ENCODE results near the gene KPNA3. TPM values are rescaled to one million over a fixed set of nuclear protein-coding genes. Genes with fewer than 3 reads are reported as not detected.

The KPNA3 gene
- total and polyA plus RNA-seq, 2 donors (not counting 3 experiments of a cell fraction or from before 2014, with no cell fraction given): 19.6 to 60.4 TPM

DNA sequence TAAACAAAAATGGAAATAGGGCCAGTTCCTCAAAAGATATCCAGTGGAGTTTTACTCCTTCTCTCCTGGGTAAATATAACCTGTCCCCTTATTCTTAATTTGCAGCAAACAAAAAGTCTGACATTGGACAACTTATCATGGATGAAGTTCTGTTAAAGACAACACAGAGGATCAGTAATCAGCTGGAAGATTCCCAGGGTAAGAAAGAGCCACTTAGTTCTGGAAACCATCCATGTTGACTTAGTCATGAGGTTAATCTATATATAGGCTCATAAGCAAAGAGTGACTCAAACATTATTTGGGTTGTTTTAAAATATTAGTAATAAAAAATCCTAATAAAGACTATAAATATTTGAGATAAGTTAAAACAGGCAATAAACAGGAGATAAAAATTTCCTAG is 60.7 kb downstream of the KPNA3 start:
- Histone ChIP-seq H3K4me3 (replicated peaks in 1 of 3; ENCODE audit: insufficient read depth in 1 of 3, low read depth in 1 of 3, low read length in 3 of 3) (no peak overlapping the region), H3K27me3 (ENCODE audit: control insufficient read depth in 2 of 2, insufficient read depth in 2 of 2, low read length in 2 of 2) (no peaks in the 10 kb centered on the region), H3K36me3 (ENCODE audit: control insufficient read depth in 2 of 2, extremely low read depth in 1 of 2, insufficient read depth in 2 of 2, low read length in 2 of 2) (peaks cover 0 to 2% of the 10 kb centered on the region in 2 experiments), H3K27ac (ENCODE audit: insufficient read depth, low read depth, low read length) (no peak overlapping the region), H3K4me2 (ENCODE audit: insufficient read depth, low read length) (no peak overlapping the region), H4K20me1 (replicated peaks; ENCODE audit: control insufficient read depth, extremely low read depth, insufficient read depth, low read length) (no peaks in the 10 kb centered on the region), H3K4me1 (ENCODE audit: control insufficient read depth, extremely low read depth, insufficient read depth, low read length) (peaks cover 7% of the 10 kb centered on the region), H2AFZ (ENCODE audit: low read depth, low read length) (no peak overlapping the region), H3K9me3 (replicated peaks; ENCODE audit: control insufficient read depth, insufficient read depth, low read length) (no peaks in the 10 kb centered on the region), H3K79me2 (ENCODE audit: control insufficient read depth, insufficient read depth, low read length) (no peaks in the 10 kb centered on the region), H3K9ac (replicated peaks; ENCODE audit: extremely low read depth, insufficient read depth, low read length) (no peak overlapping the region), H3K9me1 (replicated peaks; ENCODE audit: control insufficient read depth, extremely low read depth, insufficient read depth, low read length) (no peaks in the 10 kb centered on the region)
- no peak for TF ChIP-seq POLR2A (IDR thresholded peaks at IDR 0.05; ENCODE audit: low read depth, low read length)
- TF ChIP-seq MYC (IDR thresholded peaks at IDR 0.05; ENCODE audit: low read depth, low read length): no peak
- peak; percentile 26 for TF ChIP-seq FOS (IDR thresholded peaks at IDR 0.05; ENCODE audit: borderline replicate concordance, insufficient read depth, low read length)
- TF ChIP-seq POLR2AphosphoS5 (IDR thresholded peaks at IDR 0.05; ENCODE audit: insufficient read depth, low read depth, low read length): no peak
- BruUV-seq (replicated peaks): no TSS peak
- ChIA-PET CTCF (no interaction called here), POLR2A (no interaction called here)
- intact Hi-C loops (cut with micrococcal nuclease): no loop called here
- DNase-seq (ENCODE audit: low read depth, low spot score) (peak; percentile 26), FAIRE-seq (no peak)
- dilution Hi-C loops (cut with MboI; ENCODE audit: extremely low pct_ligation_motif_present, low sequenced_read_pairs): no loop called here

DNA sequence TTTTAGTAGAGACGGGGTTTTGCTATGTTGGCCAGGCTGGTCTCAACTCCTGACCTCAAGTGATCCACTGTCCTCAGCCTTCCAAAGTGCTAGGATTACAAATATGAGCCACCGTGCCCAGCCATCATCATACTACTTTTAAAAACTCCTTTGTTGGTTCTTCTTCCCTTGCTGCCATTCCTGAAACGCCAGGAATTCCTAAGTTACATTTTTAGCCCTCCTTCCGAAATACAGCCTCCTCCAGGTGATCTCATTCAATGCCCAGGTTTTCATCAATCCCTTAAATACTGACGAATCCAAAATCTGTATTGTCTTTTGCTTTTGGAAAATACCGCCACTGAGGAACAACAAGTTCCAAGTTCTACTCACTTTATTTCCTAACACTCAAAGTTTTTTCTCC is 75.9 kb downstream of the KPNA3 start:
- TF ChIP-seq EZH2 (IDR thresholded peaks at IDR 0.05; ENCODE audit: borderline replicate concordance, low read depth, low read length, severe bottlenecking): no peak
- TF ChIP-seq POLR2A (IDR thresholded peaks at IDR 0.05; ENCODE audit: low read depth, low read length): no peak
- TF ChIP-seq GATA2 (IDR thresholded peaks at IDR 0.05; ENCODE audit: insufficient read depth, insufficient read length, low read depth, low read length): no peak
- TF ChIP-seq, protein P1, sequence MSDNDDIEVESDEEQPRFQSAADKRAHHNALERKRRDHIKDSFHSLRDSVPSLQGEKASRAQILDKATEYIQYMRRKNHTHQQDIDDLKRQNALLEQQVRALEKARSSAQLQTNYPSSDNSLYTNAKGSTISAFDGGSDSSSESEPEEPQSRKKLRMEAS (IDR thresholded peaks at IDR 0.05; ENCODE audit: insufficient read depth, insufficient read length): no peak
- TF ChIP-seq POLR2AphosphoS5 (IDR thresholded peaks at IDR 0.05; ENCODE audit: insufficient read depth, low read depth, low read length): no peak
- TF ChIP-seq MYC (IDR thresholded peaks at IDR 0.05; ENCODE audit: low read depth, low read length): no peak
- TF ChIP-seq JUN (IDR thresholded peaks at IDR 0.05; ENCODE audit: borderline replicate concordance, insufficient read depth, insufficient read length, low read depth): no peak
- no peak for TF ChIP-seq FOS (IDR thresholded peaks at IDR 0.05; ENCODE audit: borderline replicate concordance, insufficient read depth, low read length)
- TF ChIP-seq, protein P2, sequence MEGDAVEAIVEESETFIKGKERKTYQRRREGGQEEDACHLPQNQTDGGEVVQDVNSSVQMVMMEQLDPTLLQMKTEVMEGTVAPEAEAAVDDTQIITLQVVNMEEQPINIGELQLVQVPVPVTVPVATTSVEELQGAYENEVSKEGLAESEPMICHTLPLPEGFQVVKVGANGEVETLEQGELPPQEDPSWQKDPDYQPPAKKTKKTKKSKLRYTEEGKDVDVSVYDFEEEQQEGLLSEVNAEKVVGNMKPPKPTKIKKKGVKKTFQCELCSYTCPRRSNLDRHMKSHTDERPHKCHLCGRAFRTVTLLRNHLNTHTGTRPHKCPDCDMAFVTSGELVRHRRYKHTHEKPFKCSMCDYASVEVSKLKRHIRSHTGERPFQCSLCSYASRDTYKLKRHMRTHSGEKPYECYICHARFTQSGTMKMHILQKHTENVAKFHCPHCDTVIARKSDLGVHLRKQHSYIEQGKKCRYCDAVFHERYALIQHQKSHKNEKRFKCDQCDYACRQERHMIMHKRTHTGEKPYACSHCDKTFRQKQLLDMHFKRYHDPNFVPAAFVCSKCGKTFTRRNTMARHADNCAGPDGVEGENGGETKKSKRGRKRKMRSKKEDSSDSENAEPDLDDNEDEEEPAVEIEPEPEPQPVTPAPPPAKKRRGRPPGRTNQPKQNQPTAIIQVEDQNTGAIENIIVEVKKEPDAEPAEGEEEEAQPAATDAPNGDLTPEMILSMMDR (IDR thresholded peaks at IDR 0.05; ENCODE audit: extremely low read depth in 1 of 2, insufficient read depth in 1 of 2, low read depth in 1 of 2, low read length in 2 of 2): no peak

More for the DNA sequence above, 75.9 kb downstream of the KPNA3 start:
- Histone ChIP-seq H4K20me1 (replicated peaks; ENCODE audit: control insufficient read depth, extremely low read depth, insufficient read depth, low read length) (no peaks in the 10 kb centered on the region), H3K4me3 (replicated peaks in 1 of 3; ENCODE audit: insufficient read depth in 1 of 3, low read depth in 1 of 3, low read length in 3 of 3) (no peak overlapping the region), H3K27me3 (ENCODE audit: control insufficient read depth in 2 of 2, insufficient read depth in 2 of 2, low read length in 2 of 2) (no peaks in the 10 kb centered on the region), H3K36me3 (ENCODE audit: control insufficient read depth in 2 of 2, extremely low read depth in 1 of 2, insufficient read depth in 2 of 2, low read length in 2 of 2) (peaks cover 3 to 16% of the 10 kb centered on the region in 2 experiments), H3K9me1 (replicated peaks; ENCODE audit: control insufficient read depth, extremely low read depth, insufficient read depth, low read length) (no peaks in the 10 kb centered on the region), H3K79me2 (ENCODE audit: control insufficient read depth, insufficient read depth, low read length) (no peaks in the 10 kb centered on the region), H2AFZ (ENCODE audit: low read depth, low read length) (no peak overlapping the region), H3K27ac (ENCODE audit: insufficient read depth, low read depth, low read length) (no peak overlapping the region), H3K4me2 (ENCODE audit: insufficient read depth, low read length) (no peak overlapping the region), H3K9ac (replicated peaks; ENCODE audit: extremely low read depth, insufficient read depth, low read length) (no peak overlapping the region), H3K9me3 (replicated peaks; ENCODE audit: control insufficient read depth, insufficient read depth, low read length) (peaks cover 4% of the 10 kb centered on the region), H3K4me1 (ENCODE audit: control insufficient read depth, extremely low read depth, insufficient read depth, low read length) (no peaks in the 10 kb centered on the region)
- DNase-seq (ENCODE audit: low read depth, low spot score): no peak
- POLR2A ChIA-PET: no interaction called here
- FAIRE-seq: no peak
- CTCF ChIA-PET: no interaction called here
- dilution Hi-C loops (cut with MboI; ENCODE audit: extremely low pct_ligation_motif_present, low sequenced_read_pairs): no loop called here
- BruUV-seq (replicated peaks): no TSS peak
- intact Hi-C loops (cut with micrococcal nuclease): no loop called here
